GM18951 (cell line): ENCODE measurements around the gene NSUN5.
"Not testable (repeated sequence)": the region's sequence is repeated elsewhere in the genome, so short reads cannot be mapped to it uniquely, and the experiment has no call there.

Experiments
- POLR2A ChIP-seq: IDR thresholded peaks from 4 replicates; pipeline ENCODE4 v1.6.1; 2011; ENCODE audit warnings: mild to moderate bottlenecking; ENCODE audit not compliant: insufficient read length, insufficient read depth; ENCODE audit errors: extremely low read depth
- in situ Hi-C: fragments of 300-500 bp; cut with MboI; formaldehyde crosslinking; loops from one replicate; pipeline ENCODE4 v1.12.0; 2022; ENCODE audit warnings: low sequenced_read_pairs, mixed read lengths, inconsistent platforms; ENCODE audit not compliant: unreplicated experiment

NSUN5 gene

GRCh38 chr7:73316521-73316920 lies 7.9 kb upstream of the NSUN5 start:
- in situ Hi-C loops: no loop called here
- TF ChIP-seq POLR2A: no peak

- in situ Hi-C loops: no loop called here
- no peak for TF ChIP-seq POLR2A
Measured at GRCh38 chr7:73314271-73314670, 5.6 kb upstream of the NSUN5 start.

GRCh38 chr7:73313521-73313906 lies 4.9 kb upstream of the NSUN5 start:
- no peak for TF ChIP-seq POLR2A

GRCh38 chr7:73312831-73313520 lies 4.3 kb upstream of the NSUN5 start:
- TF ChIP-seq POLR2A: no peak
- in situ Hi-C loops: no loop called here

More at GRCh38 chr7:73313521-73313906, 4.9 kb upstream of the NSUN5 start:
- in situ Hi-C loops: no loop called here

- in situ Hi-C loops: not testable (repeated sequence)
Measured at GRCh38 chr7:73311421-73311820, 2.8 kb upstream of the NSUN5 start.

- no peak for TF ChIP-seq POLR2A
- in situ Hi-C loops: no loop called here
Measured at GRCh38 chr7:73308074-73308664, 457 bp downstream of the NSUN5 start.

- TF ChIP-seq POLR2A: no peak
- in situ Hi-C loops: no loop called here
Measured at GRCh38 chr7:73307436-73307835, 1.2 kb downstream of the NSUN5 start.

GRCh38 chr7:73304612-73305387 lies 3.8 kb downstream of the NSUN5 start:
- in situ Hi-C loops: not testable (repeated sequence)

- in situ Hi-C loops: no loop called here
Measured at GRCh38 chr7:73304071-73304470, 4.6 kb downstream of the NSUN5 start.

GRCh38 chr7:73303546-73303945 lies 5.1 kb downstream of the NSUN5 start:
- in situ Hi-C loops: no loop called here
- no peak for TF ChIP-seq POLR2A

More at GRCh38 chr7:73304071-73304470, 4.6 kb downstream of the NSUN5 start:
- TF ChIP-seq POLR2A: no peak

GRCh38 chr7:73302846-73303245 lies 5.8 kb downstream of the NSUN5 start:
- in situ Hi-C loops: not testable (repeated sequence)

- in situ Hi-C loops: not testable (repeated sequence)
Measured at GRCh38 chr7:73301108-73301507, 7.5 kb downstream of the NSUN5 start.

GRCh38 chr7:73299812-73300211 lies 8.8 kb downstream of the NSUN5 start:
- in situ Hi-C loops: not testable (repeated sequence)

GRCh38 chr7:73297706-73298105 lies 10.9 kb downstream of the NSUN5 start:
- in situ Hi-C loops: not testable (repeated sequence)

GRCh38 chr7:73297235-73297634 lies 11.4 kb downstream of the NSUN5 start:
- in situ Hi-C loops: not testable (repeated sequence)

- in situ Hi-C loops: not testable (repeated sequence)
Measured at GRCh38 chr7:73277210-73277609, 31.4 kb downstream of the NSUN5 start.

GRCh38 chr7:73267813-73268212 lies 40.8 kb downstream of the NSUN5 start:
- in situ Hi-C loops: not testable (repeated sequence)

- in situ Hi-C loops: not testable (repeated sequence)
Measured at GRCh38 chr7:73266719-73267368, 41.8 kb downstream of the NSUN5 start.

GRCh38 chr7:73262416-73262815 lies 46.2 kb downstream of the NSUN5 start:
- in situ Hi-C loops: not testable (repeated sequence)
